SU-DHL-6 (cell line): ENCODE data around the gene TRIM10.

Source experiments
- H2AFZ ChIP-seq: fragments of 200-600 bp; sonication (generic); 2 replicates; pipeline ENCODE4 v1.6.1; 2014; ENCODE audit warnings: low read depth, mild to moderate bottlenecking, moderate library complexity, mixed read lengths, antibody characterized with exemption, low read length; ENCODE audit not compliant: severe bottlenecking
- H3F3A ChIP-seq: fragments of 200-600 bp; shearing (Covaris generic); 2 replicates; pipeline ENCODE4 v1.6.0; 2016; ENCODE audit warnings: antibody characterized with exemption, mild to moderate bottlenecking; ENCODE audit not compliant: insufficient read depth
- H3K27ac ChIP-seq: fragments of 200-600 bp; sonication (generic); 2 replicates; pipeline ENCODE4 v1.5.1; 2016; ENCODE audit warnings: low read depth, mild to moderate bottlenecking, low read length, moderate library complexity, mixed read lengths
- H3K27me3 ChIP-seq: fragments of 200-600 bp; sonication (generic), shearing (Covaris generic); 2 replicates; pipeline ENCODE4 v1.6.0; 2014; ENCODE audit warnings: mild to moderate bottlenecking, low read length
- H3K36me3 ChIP-seq: fragments of 200-600 bp; sonication (generic); 2 replicates; pipeline ENCODE4 v1.6.1; 2014; ENCODE audit warnings: mild to moderate bottlenecking, low read length, mixed read lengths
- H3K4me2 ChIP-seq: fragments of 300-600, 200-600 bp; shearing (Covaris generic), sonication (generic); 2 replicates; pipeline ENCODE4 v1.6.0; 2014; ENCODE audit warnings: low read length, low read depth, mild to moderate bottlenecking; ENCODE audit not compliant: poor library complexity, severe bottlenecking
- H3K4me3 ChIP-seq: fragments of 200-600 bp; sonication (generic); 2 replicates; pipeline ENCODE4 v1.5.1; 2014; ENCODE audit warnings: antibody characterized with exemption, low read length, mild to moderate bottlenecking, mixed read lengths; ENCODE audit not compliant: insufficient read depth, poor library complexity, severe bottlenecking
- H3K79me2 ChIP-seq: fragments of 200-600 bp; sonication (generic); 2 replicates; pipeline ENCODE4 v1.6.1; 2014; ENCODE audit warnings: mild to moderate bottlenecking, low read length, moderate library complexity; ENCODE audit not compliant: insufficient read depth
- H3K9ac ChIP-seq: fragments of 200-600 bp; sonication (generic); 2 replicates; pipeline ENCODE4 v1.7.0; 2014; ENCODE audit warnings: mild to moderate bottlenecking, low read length
- H3K9me2 ChIP-seq: fragments of 200-600 bp; sonication (generic); replicated peaks from 2 replicates; pipeline ENCODE4 v1.6.1; 2014; ENCODE audit warnings: low read length; ENCODE audit not compliant: insufficient read depth
- H3K9me3 ChIP-seq: fragments of 200-600 bp; sonication (generic); 2 replicates; pipeline ENCODE4 v1.6.1; 2014; ENCODE audit warnings: low read length, mixed read lengths; ENCODE audit not compliant: insufficient read depth
- H4K20me1 ChIP-seq: fragments of 200-600 bp; sonication (generic); 2 replicates; pipeline ENCODE4 v1.6.1; 2014; ENCODE audit warnings: low read depth, mild to moderate bottlenecking, antibody characterized with exemption, low read length, moderate library complexity, mixed read lengths
- EZH2phosphoT487 ChIP-seq: fragments of 200-600 bp; sonication (generic), shearing (Covaris generic); conservative IDR thresholded peaks from 2 replicates; pipeline ENCODE4 v1.6.1; 2018; ENCODE audit warnings: mild to moderate bottlenecking, antibody characterized with exemption, low read length, moderate library complexity, mixed read lengths
- TF ChIP-seq, protein P1 (sequence below): fragments of 200-600 bp; sonication (generic); IDR thresholded peaks from one replicate; pipeline ENCODE4 v1.5.1; 2017; ENCODE audit warnings: antibody characterized with exemption, mild to moderate bottlenecking, low read length, moderate library complexity; ENCODE audit not compliant: insufficient read depth, poor library complexity, severe bottlenecking

TRIM10 gene, protein sequence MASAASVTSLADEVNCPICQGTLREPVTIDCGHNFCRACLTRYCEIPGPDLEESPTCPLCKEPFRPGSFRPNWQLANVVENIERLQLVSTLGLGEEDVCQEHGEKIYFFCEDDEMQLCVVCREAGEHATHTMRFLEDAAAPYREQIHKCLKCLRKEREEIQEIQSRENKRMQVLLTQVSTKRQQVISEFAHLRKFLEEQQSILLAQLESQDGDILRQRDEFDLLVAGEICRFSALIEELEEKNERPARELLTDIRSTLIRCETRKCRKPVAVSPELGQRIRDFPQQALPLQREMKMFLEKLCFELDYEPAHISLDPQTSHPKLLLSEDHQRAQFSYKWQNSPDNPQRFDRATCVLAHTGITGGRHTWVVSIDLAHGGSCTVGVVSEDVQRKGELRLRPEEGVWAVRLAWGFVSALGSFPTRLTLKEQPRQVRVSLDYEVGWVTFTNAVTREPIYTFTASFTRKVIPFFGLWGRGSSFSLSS

DNA sequence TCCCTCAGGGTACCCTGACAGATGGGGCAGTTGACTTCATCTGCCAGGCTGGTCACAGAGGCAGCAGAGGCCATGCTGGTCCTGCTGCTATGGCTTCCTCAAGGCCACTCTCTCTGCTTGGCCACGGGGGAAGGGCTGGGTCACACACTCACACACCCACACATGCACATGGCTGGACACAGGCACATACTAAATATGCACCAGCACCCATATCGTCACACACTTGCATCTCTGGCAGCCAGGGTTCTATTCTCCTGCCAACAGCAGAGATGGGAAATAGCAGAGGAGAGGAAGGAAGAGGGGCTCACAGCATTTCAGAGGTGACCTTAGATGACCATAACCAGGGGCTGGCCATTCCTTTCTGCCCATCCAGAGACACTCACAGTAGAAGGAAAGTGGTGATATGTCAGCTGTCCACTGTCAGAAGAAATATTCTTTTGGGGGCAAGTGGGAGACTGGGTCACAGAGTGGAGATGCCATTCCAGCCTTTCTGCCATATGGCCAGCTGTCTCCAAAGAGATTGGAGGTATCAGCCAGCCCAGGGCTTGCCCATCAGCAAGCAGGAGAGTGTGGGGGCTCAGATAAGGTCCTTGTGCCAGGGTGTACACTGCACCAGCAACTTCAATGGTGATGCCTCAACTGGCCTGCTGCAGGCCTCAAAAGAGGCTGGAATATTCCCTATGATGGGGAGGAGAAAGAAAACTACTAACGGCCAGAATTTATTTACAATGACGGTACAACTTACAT, at the start of gene TRIM10:
TRIM10 (minus strand) TSS at position 427 of the 747 bp plus-strand sequence; CDS start at position 74, 353 bp downstream.
- Histone ChIP-seq H3K4me2 (no peak within 1 kb of the TSS), H3K79me2 (no peaks in the 10 kb centered on the region), H2AFZ (no peak within 1 kb of the TSS), H3K9me3 (no peaks in the 10 kb centered on the region), H3F3A (no peaks in the 10 kb centered on the region), H3K36me3 (no peaks in the 10 kb centered on the region), H4K20me1 (no peaks in the 10 kb centered on the region), H3K4me3 (no peak within 1 kb of the TSS), H3K27me3 (no peaks in the 10 kb centered on the region), H3K27ac (no peak within 1 kb of the TSS), H3K9ac (no peak within 1 kb of the TSS), H3K9me2 (no peaks in the 10 kb centered on the region)
- TF ChIP-seq EZH2phosphoT487, result no peak
- TF ChIP-seq, protein P1, sequence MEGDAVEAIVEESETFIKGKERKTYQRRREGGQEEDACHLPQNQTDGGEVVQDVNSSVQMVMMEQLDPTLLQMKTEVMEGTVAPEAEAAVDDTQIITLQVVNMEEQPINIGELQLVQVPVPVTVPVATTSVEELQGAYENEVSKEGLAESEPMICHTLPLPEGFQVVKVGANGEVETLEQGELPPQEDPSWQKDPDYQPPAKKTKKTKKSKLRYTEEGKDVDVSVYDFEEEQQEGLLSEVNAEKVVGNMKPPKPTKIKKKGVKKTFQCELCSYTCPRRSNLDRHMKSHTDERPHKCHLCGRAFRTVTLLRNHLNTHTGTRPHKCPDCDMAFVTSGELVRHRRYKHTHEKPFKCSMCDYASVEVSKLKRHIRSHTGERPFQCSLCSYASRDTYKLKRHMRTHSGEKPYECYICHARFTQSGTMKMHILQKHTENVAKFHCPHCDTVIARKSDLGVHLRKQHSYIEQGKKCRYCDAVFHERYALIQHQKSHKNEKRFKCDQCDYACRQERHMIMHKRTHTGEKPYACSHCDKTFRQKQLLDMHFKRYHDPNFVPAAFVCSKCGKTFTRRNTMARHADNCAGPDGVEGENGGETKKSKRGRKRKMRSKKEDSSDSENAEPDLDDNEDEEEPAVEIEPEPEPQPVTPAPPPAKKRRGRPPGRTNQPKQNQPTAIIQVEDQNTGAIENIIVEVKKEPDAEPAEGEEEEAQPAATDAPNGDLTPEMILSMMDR, result no peak

DNA sequence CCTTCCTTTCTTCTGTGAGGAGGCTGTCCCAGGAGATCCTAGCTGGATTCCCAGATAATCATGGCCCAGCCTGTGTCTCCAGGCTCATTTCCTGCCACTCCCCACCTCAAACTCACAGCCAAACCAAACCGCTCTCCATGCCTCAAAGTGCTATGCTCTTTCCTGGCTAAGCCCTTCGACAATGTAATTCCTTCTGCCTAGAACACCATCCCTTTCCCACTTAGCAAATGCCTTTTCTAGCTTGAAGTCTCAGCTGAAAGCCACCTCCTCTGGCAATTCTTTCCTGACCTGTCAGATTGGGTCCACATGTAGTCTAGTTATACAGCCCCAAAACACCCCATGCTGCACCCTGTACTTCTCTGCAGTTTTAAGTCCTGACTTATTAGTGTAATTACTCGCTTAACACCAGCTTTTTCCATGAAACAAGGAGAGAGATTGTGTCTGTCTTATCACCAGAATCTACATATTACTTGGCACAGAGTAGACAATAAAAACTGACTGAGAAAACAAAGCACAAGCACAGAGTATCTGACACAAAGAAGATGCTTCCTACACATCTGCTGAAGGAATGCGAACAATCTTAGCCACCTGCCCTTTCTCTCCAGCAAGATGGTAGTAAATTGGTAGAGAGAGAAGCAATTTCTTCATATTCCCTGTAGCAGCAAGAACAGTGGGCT, 46.7 kb upstream of the TRIM10 start:
- Histone ChIP-seq H3K9me3 (no peaks in the 10 kb centered on the region), H3K27me3 (no peaks in the 10 kb centered on the region), H3K4me2 (no peak overlapping the region), H3K9me2 (no peaks in the 10 kb centered on the region), H3F3A (0 out of 2 replicates have a peak, but pooled peaks cover under 1% of the 10 kb centered on the region), H3K4me3 (no peak overlapping the region), H3K9ac (no peak overlapping the region), H3K79me2 (peaks cover 96% of the 10 kb centered on the region), H3K36me3 (no peaks in the 10 kb centered on the region), H4K20me1 (peaks cover 31% of the 10 kb centered on the region), H2AFZ (no peak overlapping the region), H3K27ac (no peak overlapping the region)
- TF ChIP-seq, protein P1, result no peak
- no peak for TF ChIP-seq EZH2phosphoT487

DNA sequence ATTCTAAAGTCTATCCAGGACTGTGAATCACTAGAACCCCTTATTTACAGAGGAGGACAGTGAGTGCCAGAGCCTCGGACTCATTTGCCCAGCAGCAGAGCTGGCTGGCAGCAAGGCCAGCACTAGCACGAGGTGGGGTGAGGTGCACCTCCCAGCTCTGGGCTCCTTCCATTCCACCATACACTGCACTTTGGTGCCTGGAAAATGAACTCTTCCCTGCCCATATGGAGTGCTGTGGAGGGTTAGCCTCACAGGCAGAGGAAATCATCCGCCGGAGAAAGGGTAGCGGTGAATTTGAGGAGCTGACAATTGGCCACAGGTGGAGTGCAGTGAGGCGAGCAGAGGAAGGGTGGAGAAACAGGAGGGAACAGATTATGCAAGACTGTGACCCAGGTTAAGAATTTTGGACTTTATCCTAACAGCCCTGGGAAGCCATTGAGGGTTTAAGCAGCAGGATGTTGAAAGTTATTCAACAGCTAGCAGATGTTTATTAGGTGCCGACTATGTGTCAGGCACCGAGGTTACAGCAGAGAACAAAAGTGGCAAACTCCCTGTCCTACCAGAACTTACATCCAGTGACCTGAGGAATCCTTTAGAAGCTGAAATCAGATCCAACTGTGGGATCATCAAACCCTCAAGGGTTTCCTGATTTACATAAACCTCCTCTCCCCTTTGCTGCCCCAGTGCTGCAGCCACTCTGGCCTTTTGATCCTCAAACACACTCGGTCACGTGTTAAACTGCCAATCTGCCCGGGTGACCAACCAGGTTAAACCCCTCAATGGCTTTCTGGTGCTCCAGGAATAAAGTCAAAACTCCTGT, 46.0 kb upstream of the TRIM10 start:
- Histone ChIP-seq H3K79me2 (peaks cover 96% of the 10 kb centered on the region), H3K4me3 (no peak overlapping the region), H3K27me3 (no peaks in the 10 kb centered on the region), H3K9ac (no peak overlapping the region), H3F3A (0 out of 2 replicates have a peak, but pooled peaks cover 8% of the 10 kb centered on the region), H4K20me1 (peaks cover 34% of the 10 kb centered on the region), H3K27ac (no peak overlapping the region), H3K9me3 (no peaks in the 10 kb centered on the region), H3K36me3 (no peaks in the 10 kb centered on the region), H2AFZ (no peak overlapping the region), H3K9me2 (no peaks in the 10 kb centered on the region), H3K4me2 (no peak overlapping the region)
- no peak for TF ChIP-seq EZH2phosphoT487
- TF ChIP-seq, protein P1, result no peak
